GM12865 (cell line): ENCODE data around the gene ZBTB42.

ENCODE experiments used
- DNase-seq: peaks from one replicate; pipeline ENCODE4 v3.0.0; 2010; ENCODE audit warnings: low read depth
- H3K4me3 ChIP-seq: 2 replicates; pipeline ENCODE4 v1.5.1; 2011; ENCODE audit warnings: mild to moderate bottlenecking, low read depth, low read length, control low read depth
- CTCF ChIP-seq: IDR thresholded peaks from 2 replicates; pipeline ENCODE4 v1.5.1; 2011; ENCODE audit warnings: low read length, control low read depth, low read depth, inconsistent platforms; ENCODE audit not compliant: insufficient read depth; ENCODE audit errors: missing control alignments

Gene ZBTB42

DNA sequence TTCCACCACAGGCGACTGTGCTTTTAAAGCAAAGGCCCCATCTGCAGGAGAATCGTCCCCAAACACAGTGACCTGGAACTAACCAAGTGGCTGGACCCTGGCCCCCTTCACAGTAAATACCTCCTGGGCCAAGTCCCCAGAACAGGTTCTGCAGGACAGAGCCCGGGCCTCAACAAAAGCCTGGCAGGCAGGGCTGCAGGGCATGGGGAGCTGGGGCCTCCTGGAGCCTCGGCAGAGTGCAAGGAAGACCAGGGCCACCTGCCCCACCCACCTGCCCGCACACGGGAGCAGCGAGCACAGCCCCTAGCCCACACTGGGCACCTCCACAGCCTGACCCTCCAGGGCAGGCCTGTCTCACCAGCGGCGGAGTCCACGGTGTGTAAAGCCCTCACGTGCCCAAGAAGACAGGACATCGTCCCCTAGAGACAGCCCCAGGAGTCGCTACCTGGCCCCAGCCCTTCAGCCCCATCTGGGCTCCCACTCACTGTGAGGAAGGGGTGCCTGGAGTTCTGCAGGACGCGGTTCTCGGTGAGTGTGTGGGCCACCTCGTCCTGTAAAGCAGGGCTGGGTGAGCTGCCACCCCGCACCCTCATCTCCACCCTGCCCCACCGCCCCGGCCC lies 26.3 kb upstream of the ZBTB42 start:
- no peak overlapping the region for H3K4me3 ChIP-seq
- TF ChIP-seq CTCF: no peak
- no peak for DNase-seq

GRCh38 chr14:104775073-104775489 lies 25.8 kb upstream of the ZBTB42 start:
- DNase-seq: no peak
- no peak overlapping the region for H3K4me3 ChIP-seq
- no peak for TF ChIP-seq CTCF

DNA sequence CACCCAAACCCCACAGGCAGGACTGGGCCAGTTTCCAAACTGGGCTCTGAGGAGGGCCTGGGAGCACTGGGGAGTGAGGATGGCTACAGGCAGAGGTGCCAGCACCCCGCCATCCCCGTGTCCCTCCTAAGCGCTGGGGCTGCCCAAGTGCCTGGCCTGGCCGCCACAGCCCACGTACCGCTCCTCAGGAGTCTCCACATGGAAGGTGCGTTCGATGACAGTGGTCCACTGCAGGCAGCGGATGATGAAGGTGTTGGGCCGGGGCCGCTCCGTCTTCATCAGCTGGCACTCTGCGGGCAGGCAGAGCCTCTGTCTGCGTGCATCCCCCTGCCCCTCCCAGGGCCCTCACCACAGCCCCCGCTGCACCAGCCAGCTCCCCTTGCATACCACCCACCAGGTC lies 24.4 kb upstream of the ZBTB42 start:
- TF ChIP-seq CTCF: no peak
- DNase-seq: no peak
- no peak overlapping the region for H3K4me3 ChIP-seq

- no peak for TF ChIP-seq CTCF
- H3K4me3 ChIP-seq: no peak overlapping the region
- no peak for DNase-seq
Measured at GRCh38 chr14:104776961-104777807, 23.7 kb upstream of the ZBTB42 start.

GRCh38 chr14:104777808-104778249 lies 23.1 kb upstream of the ZBTB42 start:
- H3K4me3 ChIP-seq: no peak overlapping the region
- TF ChIP-seq CTCF: no peak
- DNase-seq: no peak

DNA sequence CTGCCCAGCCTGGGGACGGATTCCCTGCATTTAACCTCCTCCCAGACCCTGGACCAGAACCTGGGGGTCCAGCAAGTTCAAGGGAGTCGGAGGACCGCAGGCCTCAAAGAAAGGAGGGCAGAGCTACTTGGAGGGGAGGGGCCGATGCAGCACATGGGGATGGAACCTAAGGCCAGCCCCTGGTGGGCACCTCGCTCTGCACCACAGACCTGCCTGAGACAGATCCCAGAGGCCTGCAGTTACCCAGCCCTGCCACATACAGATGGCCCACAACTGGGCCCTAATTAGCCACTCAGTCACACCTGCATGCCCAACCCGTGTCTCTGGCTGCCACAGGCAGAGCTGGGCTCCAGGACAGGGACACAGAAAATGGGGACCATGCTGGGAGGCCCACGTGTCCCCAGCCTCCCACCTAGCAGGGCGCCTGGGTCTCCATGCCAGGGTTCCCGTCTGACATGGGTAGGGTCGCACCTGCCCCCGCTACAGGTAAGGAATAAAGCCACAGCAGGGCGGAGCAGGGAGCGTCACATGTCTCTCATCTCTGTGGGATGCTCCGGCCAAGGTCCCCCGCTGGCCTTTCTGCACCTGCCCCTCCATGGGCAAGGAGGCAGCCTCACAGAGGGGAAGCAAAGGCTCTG lies 22.1 kb upstream of the ZBTB42 start:
- no peak for TF ChIP-seq CTCF
- no peak overlapping the region for H3K4me3 ChIP-seq
- DNase-seq: no peak
